ENCODE measurements around the gene SDHC. TPM values are rescaled to one million over a fixed set of nuclear protein-coding genes. Genes with fewer than 3 reads are reported as not detected.

Gene SDHC
- total RNA-seq, 1 donor = 20.3 TPM

GRCh38 chr1:161330346-161330745, 16.2 kb downstream of the SDHC start:
- TF ChIP-seq CTCF (IDR thresholded peaks at IDR 0.05; ENCODE audit: insufficient read depth, low read depth, low read length) = no peak
- H3K4me3 ChIP-seq (ENCODE audit: low read depth, low read length) = no peak overlapping the region
- no peak for DNase-seq (ENCODE audit: low read depth)

GRCh38 chr1:161333166-161333565, 19.0 kb downstream of the SDHC start:
- DNase-seq (ENCODE audit: low read depth) = no peak
- no peak overlapping the region for H3K4me3 ChIP-seq (ENCODE audit: low read depth, low read length)
- TF ChIP-seq CTCF (IDR thresholded peaks at IDR 0.05; ENCODE audit: insufficient read depth, low read depth, low read length) = no peak

DNA sequence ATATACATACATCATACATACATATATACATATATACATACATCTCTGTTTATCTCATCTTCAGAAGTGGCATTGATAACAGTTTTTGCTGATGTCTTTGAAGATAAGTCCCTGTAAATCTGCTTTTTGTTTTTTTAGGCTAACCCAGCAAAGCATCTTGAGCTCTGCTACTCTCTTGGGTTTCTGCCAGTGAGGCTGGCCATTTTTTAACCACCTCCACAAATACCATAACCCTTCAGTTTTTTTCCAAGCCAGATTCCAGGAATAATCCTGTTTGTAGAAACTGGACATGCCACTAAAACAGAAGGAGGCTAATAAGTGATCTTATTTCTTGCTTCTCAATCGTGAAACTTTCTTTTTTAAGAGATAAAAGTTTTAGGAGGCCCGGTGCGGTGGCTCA, 21.6 kb downstream of the SDHC start:
- peak; percentile 14 for DNase-seq (ENCODE audit: low read depth)
- no peak overlapping the region for H3K4me3 ChIP-seq (ENCODE audit: low read depth, low read length)
- TF ChIP-seq CTCF (IDR thresholded peaks at IDR 0.05; ENCODE audit: insufficient read depth, low read depth, low read length) = no peak

GRCh38 chr1:161342177-161342576, 28.0 kb downstream of the SDHC start:
- TF ChIP-seq CTCF (IDR thresholded peaks at IDR 0.05; ENCODE audit: insufficient read depth, low read depth, low read length) = no peak
- H3K4me3 ChIP-seq (ENCODE audit: low read depth, low read length) = no peak overlapping the region
- DNase-seq (ENCODE audit: low read depth) = no peak

- no peak overlapping the region for H3K4me3 ChIP-seq (ENCODE audit: low read depth, low read length)
- no peak for DNase-seq (ENCODE audit: low read depth)
- no peak for TF ChIP-seq CTCF (IDR thresholded peaks at IDR 0.05; ENCODE audit: insufficient read depth, low read depth, low read length)
These were observed 28.6 kb downstream of the SDHC start for GRCh38 chr1:161342821-161343220.

DNA sequence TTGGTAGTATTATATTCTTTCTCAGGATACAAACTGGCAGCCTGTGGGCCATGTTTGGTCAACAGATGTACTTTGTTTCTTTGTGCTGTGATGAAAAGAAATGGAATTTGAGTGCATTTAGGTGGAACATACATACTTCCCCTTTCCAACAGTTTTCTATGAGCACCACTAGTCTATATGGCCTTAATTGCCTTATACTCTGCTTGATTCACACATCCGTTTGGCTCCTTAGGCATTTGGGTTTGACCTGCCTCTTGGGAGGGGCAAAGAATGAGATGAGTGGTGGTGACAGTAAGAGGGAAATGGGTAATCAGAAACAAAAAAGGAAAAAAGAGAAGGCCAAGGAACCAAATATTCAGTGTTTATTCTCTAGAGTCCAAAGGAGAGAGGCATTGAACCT, 36.5 kb downstream of the SDHC start:
- TF ChIP-seq CTCF (IDR thresholded peaks at IDR 0.05; ENCODE audit: insufficient read depth, low read depth, low read length) = no peak
- no peak for DNase-seq (ENCODE audit: low read depth)
- no peak overlapping the region for H3K4me3 ChIP-seq (ENCODE audit: low read depth, low read length)

GRCh38 chr1:161351482-161351881, 37.3 kb downstream of the SDHC start:
- DNase-seq (ENCODE audit: low read depth) = peak; percentile 10
- TF ChIP-seq CTCF (IDR thresholded peaks at IDR 0.05; ENCODE audit: insufficient read depth, low read depth, low read length) = no peak
- H3K4me3 ChIP-seq (ENCODE audit: low read depth, low read length) = no peak overlapping the region

All from fibroblast of villous mesenchyme (primary cell).